Measurements from ENCODE around the gene PRPF40A.
A peak's percentile ranks its signal among the peaks of the same experiment; 100 is the strongest.

Gene PRPF40A

DNA sequence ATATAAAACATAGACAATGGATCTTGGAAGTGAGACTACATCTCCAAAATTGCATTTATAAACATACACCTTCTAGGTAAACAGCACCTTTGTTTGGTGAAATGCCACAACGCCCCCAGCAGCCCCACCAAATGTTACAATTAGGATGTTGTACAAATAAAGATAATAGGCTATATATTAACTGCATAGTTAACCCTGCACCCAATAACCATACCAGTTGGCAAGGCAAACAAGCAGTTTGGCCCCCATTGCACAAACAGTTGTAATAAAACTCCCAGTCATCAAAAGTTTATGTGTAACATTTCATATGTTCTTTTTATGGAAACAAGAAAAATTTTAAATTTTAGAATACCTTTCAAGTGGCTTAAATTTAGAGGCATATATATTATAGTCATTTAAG, 67.3 kb downstream of the PRPF40A start:
- DNase-seq (ENCODE audit: low spot score): no peak

DNA sequence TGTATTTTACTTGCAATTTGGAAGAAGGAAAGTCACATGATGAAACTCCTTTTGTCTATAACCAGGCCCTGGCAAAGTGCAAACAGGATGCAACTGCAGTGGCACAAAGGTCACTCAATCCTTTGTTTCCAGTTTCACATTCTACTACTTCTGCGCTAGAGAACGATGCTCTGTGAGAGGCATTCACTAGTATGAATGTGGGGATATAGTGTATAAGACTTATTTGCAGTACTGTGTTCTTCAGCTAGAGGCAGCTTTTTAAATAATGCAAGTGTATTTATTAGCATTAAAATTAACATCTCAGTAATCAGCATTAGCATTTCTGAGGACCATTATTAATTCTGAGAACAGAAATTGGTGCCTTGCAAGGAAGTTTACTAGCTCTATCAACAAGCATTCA, 68.9 kb downstream of the PRPF40A start:
- no peak for DNase-seq (ENCODE audit: low spot score)

DNA sequence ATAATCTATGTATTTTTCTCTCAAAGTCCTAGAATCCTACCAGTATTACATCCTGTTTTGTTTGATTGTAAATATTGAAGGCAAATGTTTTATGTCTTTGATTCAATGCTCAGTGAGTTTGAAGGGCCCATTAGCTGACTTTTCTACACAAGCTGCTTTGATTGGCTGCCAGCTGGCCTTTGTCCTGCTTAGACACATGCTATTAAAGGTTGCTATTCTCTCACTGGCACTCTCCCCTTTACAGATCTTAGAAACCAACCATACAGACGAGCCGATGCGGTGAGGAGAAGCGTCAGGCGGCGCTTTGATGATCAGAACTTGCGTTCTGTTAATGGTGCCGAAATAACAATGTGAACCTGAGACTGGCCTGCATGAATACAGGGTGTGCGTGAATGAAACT, 69.7 kb downstream of the PRPF40A start:
- DNase-seq (ENCODE audit: low spot score): no peak

GRCh38 chr2:152646775-152647174, 70.5 kb downstream of the PRPF40A start:
- no peak for DNase-seq (ENCODE audit: low spot score)

DNA sequence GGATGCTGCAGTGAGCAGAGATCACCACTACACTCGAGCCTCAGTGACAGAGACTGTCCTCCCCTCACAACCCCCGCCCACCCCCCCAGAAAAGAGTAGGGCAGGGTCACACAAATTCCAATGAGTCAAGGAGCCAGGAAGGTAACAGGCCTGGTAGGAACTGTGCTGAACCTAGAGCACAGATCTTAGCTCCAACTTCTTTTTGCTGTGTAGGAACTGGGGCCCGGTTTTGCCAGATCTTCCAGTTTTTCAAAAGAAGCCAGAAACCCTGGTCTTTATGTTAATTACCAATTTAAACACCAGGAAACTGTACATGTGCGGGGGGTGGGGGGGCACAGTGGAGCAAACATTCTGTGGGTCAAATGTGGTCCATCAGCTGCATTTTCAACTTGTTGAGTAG, 71.0 kb downstream of the PRPF40A start:
- no peak for DNase-seq (ENCODE audit: low spot score)

- no peak for DNase-seq (ENCODE audit: low spot score)
Observed at GRCh38 chr2:152644189-152644873, 72.9 kb downstream of the PRPF40A start.

DNA sequence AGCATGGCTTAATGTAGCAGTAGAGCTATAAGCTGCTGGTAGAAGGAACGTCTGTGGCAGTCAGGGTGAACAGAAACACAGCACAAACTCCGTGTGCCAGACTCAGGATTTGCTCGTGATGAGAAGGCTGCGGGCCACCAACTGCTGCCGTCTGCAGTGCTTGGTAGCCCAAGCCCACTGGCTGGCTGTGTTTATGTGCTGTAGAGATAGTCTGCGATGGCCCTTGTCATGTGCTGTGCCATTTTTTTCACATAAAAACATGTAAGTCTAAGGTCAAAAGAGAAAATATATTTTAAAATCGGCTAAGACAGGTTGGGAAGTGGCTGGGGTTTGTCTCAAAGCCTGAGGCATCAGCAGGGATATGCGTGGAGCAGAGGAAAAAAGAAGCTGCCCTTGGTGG, 78.7 kb downstream of the PRPF40A start:
- no peak for DNase-seq (ENCODE audit: low spot score)

DNA sequence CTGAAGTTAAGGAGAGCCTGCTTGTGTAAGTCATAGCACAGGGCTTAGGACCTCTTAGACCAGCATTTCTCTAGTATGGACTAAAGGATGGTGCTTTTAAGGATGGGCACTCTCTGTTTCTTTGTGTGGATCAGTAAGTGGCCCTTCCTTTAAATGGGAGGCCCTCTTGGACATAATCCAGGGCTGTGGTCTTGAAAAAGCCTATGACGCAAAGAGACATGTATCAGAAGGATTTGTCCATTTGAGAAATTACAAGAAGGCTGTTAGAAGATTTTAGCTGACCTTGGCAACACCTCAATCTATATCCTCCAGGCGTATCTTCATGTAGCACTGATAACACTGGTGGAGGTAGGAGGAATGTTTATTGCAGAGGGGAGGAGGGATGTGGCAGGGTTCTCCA, 79.2 kb downstream of the PRPF40A start:
- DNase-seq (ENCODE audit: low spot score): no peak

- no peak for DNase-seq (ENCODE audit: low spot score)
Observed at GRCh38 chr2:152637251-152637650, 80.0 kb downstream of the PRPF40A start.

GRCh38 chr2:152635635-152636298, 81.5 kb downstream of the PRPF40A start:
- DNase-seq (ENCODE audit: low spot score): peak; percentile 42

DNA sequence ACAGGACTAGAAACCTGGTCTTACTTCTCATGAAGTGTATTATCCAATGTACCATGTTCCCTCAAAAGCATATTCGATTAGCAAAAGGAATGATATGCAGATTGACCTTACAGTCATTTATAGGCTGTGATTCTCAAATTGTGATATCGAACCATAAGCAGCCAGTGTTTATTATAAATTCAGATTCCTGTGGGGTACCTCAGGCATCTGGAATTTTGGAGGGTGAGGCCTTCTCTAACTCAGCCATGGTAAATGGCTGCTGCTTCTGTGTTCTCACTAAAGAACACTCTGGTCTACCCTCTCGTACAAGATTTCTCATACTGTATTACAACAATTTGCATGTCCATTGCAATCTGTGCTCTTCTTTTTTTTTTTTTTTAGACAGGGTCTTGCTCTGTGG, 84.5 kb downstream of the PRPF40A start:
- no peak for DNase-seq (ENCODE audit: low spot score)

DNA sequence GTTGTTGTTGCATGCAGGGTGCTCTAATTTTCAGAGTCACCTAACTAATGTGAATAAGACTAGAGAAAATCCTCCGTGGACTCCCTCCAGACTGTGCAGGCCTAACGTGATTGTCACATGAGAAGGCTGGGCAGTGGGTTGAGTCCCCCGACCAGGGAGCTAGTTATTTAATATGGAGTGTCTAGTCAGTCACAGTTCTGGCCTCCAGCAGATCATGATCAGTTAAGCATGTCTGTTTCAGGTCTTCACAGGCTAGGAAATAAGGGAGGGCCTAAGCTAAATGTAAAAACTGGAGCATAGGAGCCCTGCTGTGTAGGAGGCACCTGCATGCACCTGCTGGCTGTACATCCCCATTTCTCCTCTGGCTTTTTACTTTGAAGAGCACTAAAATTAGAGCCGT, 86.8 kb downstream of the PRPF40A start:
- no peak for DNase-seq (ENCODE audit: low spot score)

GRCh38 chr2:152629202-152629601, 88.1 kb downstream of the PRPF40A start:
- no peak for DNase-seq (ENCODE audit: low spot score)

GRCh38 chr2:152627351-152627957, 89.8 kb downstream of the PRPF40A start:
- no peak for DNase-seq (ENCODE audit: low spot score)

DNA sequence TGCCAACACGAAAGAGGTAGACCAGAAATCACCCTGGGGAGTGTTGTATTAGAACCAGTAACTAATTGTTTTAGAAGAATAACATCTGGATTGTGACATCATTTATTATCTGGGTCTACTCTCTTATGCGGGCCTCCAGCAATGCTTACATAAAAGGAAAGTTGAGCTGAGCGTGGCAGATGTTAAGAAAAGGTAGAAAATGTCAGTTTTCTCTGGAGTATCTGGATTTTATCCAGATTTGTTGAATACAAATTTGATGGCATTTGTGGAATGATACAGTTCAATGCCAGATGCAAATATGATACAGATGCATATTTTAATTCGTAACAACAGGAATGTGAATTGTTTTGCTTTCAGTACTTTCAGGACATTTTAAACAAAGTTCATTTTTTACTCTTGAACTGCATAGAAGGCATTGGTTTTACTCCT, 90.3 kb downstream of the PRPF40A start:
- no peak for DNase-seq (ENCODE audit: low spot score)

GRCh38 chr2:152624805-152625204, 92.5 kb downstream of the PRPF40A start:
- DNase-seq (ENCODE audit: low spot score): no peak

DNA sequence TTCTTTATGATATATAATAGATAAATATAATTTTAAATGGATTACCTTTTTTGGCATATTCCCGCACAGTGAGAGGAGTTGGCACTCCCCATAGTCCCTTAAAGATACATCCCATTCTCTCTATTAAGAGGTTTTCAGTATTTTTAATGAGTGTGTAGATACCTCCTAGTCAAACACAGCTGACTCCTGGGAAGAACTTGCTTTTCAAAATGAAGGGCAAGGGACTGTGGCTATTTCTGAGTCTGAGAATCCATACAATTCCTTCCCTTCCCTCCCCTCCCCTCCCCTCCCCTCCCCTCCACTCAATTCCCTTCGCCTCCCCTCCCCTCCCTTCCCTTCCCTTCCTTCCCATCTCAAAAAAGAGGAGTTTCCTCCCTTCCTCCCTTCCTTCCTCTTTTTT, 93.5 kb downstream of the PRPF40A start:
- no peak for DNase-seq (ENCODE audit: low spot score)

- no peak for DNase-seq (ENCODE audit: low spot score)
Observed at GRCh38 chr2:152623076-152623740, 94.1 kb downstream of the PRPF40A start.

GRCh38 chr2:152622219-152622618, 95.0 kb downstream of the PRPF40A start:
- DNase-seq (ENCODE audit: low spot score): no peak

DNA sequence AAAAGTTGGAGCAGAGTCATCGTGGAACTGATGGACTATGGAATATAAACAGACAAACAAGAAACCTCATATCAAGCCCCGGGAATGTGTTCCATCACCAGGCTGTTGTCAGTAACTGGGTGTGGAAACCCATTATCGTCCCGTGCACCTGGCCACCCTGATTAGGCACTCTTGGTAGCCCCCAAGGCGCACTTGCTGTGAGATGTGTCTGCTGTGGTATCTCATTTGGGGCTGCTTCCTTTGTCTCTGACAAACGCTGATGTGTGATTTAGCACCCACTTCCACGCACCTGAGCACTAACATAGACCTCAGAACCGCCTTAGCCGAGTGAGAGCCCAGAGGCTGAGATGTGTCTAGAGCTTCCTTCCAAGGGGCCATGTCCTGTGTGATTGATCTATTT, 96.3 kb downstream of the PRPF40A start:
- DNase-seq (ENCODE audit: low spot score): no peak

- DNase-seq (ENCODE audit: low spot score): no peak
Observed at GRCh38 chr2:152620208-152620607, 97.1 kb downstream of the PRPF40A start.

- DNase-seq (ENCODE audit: low spot score): no peak
Observed at GRCh38 chr2:152618193-152618564, 99.1 kb downstream of the PRPF40A start.

Data from LoVo (cell line).